Neural progenitor cell (in vitro differentiated cells): ENCODE data around the gene CREB3L2. TPM values are rescaled to one million over a fixed set of nuclear protein-coding genes. Genes with fewer than 3 reads are reported as not detected.

Experiments
- DNase-seq: peaks from one replicate; pipeline ENCODE4 v3.0.0-alpha.2; 2016; ENCODE audit warnings: low spot score
- H2AFZ ChIP-seq: fragments of 200-600 bp; sonication (generic); replicated peaks from 2 replicates; pipeline ENCODE4 v1.6.1; 2016; ENCODE audit warnings: antibody characterized with exemption
- H3F3A ChIP-seq: fragments of 200-600 bp; sonication (generic); 2 replicates; pipeline ENCODE4 v1.6.1; 2016; ENCODE audit warnings: antibody characterized with exemption, low read depth
- H3K27ac ChIP-seq: fragments of 200-600 bp; sonication (generic); 2 replicates; pipeline ENCODE4 v1.5.1; 2016; ENCODE audit warnings: mild to moderate bottlenecking
- H3K27me3 ChIP-seq: fragments of 200-600 bp; sonication (generic); 2 replicates; pipeline ENCODE4 v1.6.1; 2016; ENCODE audit warnings: mild to moderate bottlenecking, moderate library complexity
- H3K36me3 ChIP-seq: fragments of 200-600 bp; sonication (generic); 2 replicates; pipeline ENCODE4 v1.5.1; 2016
- H3K4me1 ChIP-seq: fragments of 200-600 bp; sonication (generic); 2 replicates; pipeline ENCODE4 v1.6.1; 2016; ENCODE audit warnings: mixed run types
- H3K4me2 ChIP-seq: fragments of 200-600 bp; sonication (generic); 2 replicates; pipeline ENCODE4 v1.6.1; 2016
- H3K4me3 ChIP-seq: fragments of 200-600 bp; sonication (generic); 2 replicates; pipeline ENCODE4 v1.5.1; 2016
- H3K79me2 ChIP-seq: fragments of 200-600 bp; sonication (generic); 2 replicates; pipeline ENCODE4 v1.6.1; 2016; ENCODE audit warnings: low read depth
- H3K9ac ChIP-seq: fragments of 200-600 bp; sonication (generic); 2 replicates; pipeline ENCODE4 v1.6.1; 2016
- H3K9me3 ChIP-seq: fragments of 200-600 bp; sonication (generic); 2 replicates; pipeline ENCODE4 v1.5.1; 2016; ENCODE audit warnings: low read depth
- H4K20me1 ChIP-seq: fragments of 200-600 bp; sonication (generic); 2 replicates; pipeline ENCODE4 v1.6.1; 2016; ENCODE audit warnings: low read depth
- H3K27ac Mint-ChIP-seq: 3 replicates; pipeline ENCODE4 v1.8.0; 2021; ENCODE audit warnings: mixed read lengths
- H3K27me3 Mint-ChIP-seq: 2 replicates; pipeline ENCODE4 v1.8.0; 2022; ENCODE audit warnings: low read depth, mild to moderate bottlenecking, inconsistent platforms, moderate library complexity, mixed read lengths; ENCODE audit not compliant: insufficient read depth
- H3K36me3 Mint-ChIP-seq: 3 replicates; pipeline ENCODE4 v1.8.0; 2021; ENCODE audit warnings: mixed read lengths
- H3K4me1 Mint-ChIP-seq: 3 replicates; pipeline ENCODE4 v1.8.0; 2021; ENCODE audit warnings: mixed read lengths
- H3K4me3 Mint-ChIP-seq: 3 replicates; pipeline ENCODE4 v1.8.0; 2021; ENCODE audit warnings: mild to moderate bottlenecking, moderate library complexity, mixed read lengths
- H3K9me3 Mint-ChIP-seq: 3 replicates; pipeline ENCODE4 v1.8.0; 2020; ENCODE audit warnings: mixed read lengths
- CTCF ChIP-seq: fragments of 200-600 bp; sonication (generic); IDR thresholded peaks from 2 replicates; pipeline ENCODE4 v1.5.1; 2017; ENCODE audit warnings: antibody characterized with exemption, mild to moderate bottlenecking
- EZH2 ChIP-seq: fragments of 200-600 bp; sonication (generic); IDR thresholded peaks from 2 replicates; pipeline ENCODE4 v1.6.1; 2017; ENCODE audit warnings: antibody characterized with exemption, mild to moderate bottlenecking, moderate library complexity
- EZH2phosphoT487 ChIP-seq: fragments of 200-600 bp; sonication (generic); IDR thresholded peaks from 2 replicates; pipeline ENCODE4 v1.6.1; 2017; ENCODE audit warnings: antibody characterized with exemption
- total RNA-seq: library from RNA; depleted of rRNA; stranded (reverse); fragments of >200 nt; gene quantifications from 2 replicates; pipeline ENCODE4 v1.2.3, GENCODE V29; 2015; ENCODE audit warnings: low replicate concordance

Gene CREB3L2
- total RNA-seq, 1 donor from 2014 or later: 9.9 TPM

GRCh38 chr7:137903382-137904169 is 98.3 kb downstream of the CREB3L2 start:
- H4K20me1 ChIP-seq: no peaks in the 10 kb centered on the region
- H2AFZ ChIP-seq: peak overlapping the region; percentile 46
- peaks cover 17% of the 10 kb centered on the region for H3F3A ChIP-seq
- no peaks in the 10 kb centered on the region for H3K9me3 Mint-ChIP-seq
- H3K27me3 Mint-ChIP-seq: peaks cover 2% of the 10 kb centered on the region
- H3K27ac ChIP-seq: no peak overlapping the region
- no peak for TF ChIP-seq EZH2
- no peak for TF ChIP-seq EZH2phosphoT487
- TF ChIP-seq CTCF: peak; percentile 90
- H3K36me3 Mint-ChIP-seq: peaks cover 43% of the 10 kb centered on the region
- H3K4me1 Mint-ChIP-seq: peaks cover 10% of the 10 kb centered on the region
- no peaks in the 10 kb centered on the region for H3K79me2 ChIP-seq
- no peaks in the 10 kb centered on the region for H3K27me3 ChIP-seq
- no peak overlapping the region for H3K4me3 Mint-ChIP-seq
- no peak overlapping the region for H3K9ac ChIP-seq
- DNase-seq: peak; percentile 83
- peak overlapping the region; percentile 27 for H3K27ac Mint-ChIP-seq
- H3K4me3 ChIP-seq: no peak overlapping the region
- H3K4me2 ChIP-seq: no peak overlapping the region
- H3K36me3 ChIP-seq: peaks cover 15% of the 10 kb centered on the region
- H3K9me3 ChIP-seq: no peaks in the 10 kb centered on the region
- H3K4me1 ChIP-seq: peaks cover 3% of the 10 kb centered on the region

DNA sequence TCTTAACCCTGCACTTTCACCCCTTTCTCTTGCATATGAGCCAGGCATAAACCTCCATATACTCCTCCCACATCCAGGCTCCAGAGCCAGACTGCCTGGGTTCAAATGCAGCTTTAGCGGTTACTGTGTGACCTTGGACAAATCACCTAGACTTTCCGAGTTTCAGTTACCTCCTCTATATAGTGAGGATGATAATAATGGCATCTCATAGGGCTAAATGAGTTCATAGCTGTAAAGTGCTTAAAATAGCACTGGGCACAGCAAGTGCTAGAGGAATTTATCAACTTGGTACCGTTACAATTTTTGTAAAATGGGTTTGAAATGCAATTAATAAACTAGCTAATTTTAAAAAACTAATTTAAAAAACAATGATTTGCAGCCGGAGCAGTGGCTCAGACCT is 101.7 kb downstream of the CREB3L2 start:
- no peaks in the 10 kb centered on the region for H3K79me2 ChIP-seq
- H3K4me3 Mint-ChIP-seq: no peak overlapping the region
- H3K27ac ChIP-seq: no peak overlapping the region
- H3K9ac ChIP-seq: no peak overlapping the region
- no peaks in the 10 kb centered on the region for H3K27me3 ChIP-seq
- no peak overlapping the region for H3K4me3 ChIP-seq
- peaks cover 12% of the 10 kb centered on the region for H3K4me1 Mint-ChIP-seq
- DNase-seq: no peak
- peaks cover 29% of the 10 kb centered on the region for H3K36me3 Mint-ChIP-seq
- H3K9me3 ChIP-seq: no peaks in the 10 kb centered on the region
- no peak overlapping the region for H2AFZ ChIP-seq
- peaks cover 5% of the 10 kb centered on the region for H3K27me3 Mint-ChIP-seq
- no peaks in the 10 kb centered on the region for H3K9me3 Mint-ChIP-seq
- TF ChIP-seq CTCF: no peak
- no peak for TF ChIP-seq EZH2phosphoT487
- no peak for TF ChIP-seq EZH2
- H3F3A ChIP-seq: peaks cover 17% of the 10 kb centered on the region
- H3K27ac Mint-ChIP-seq: no peak overlapping the region
- peaks cover 3% of the 10 kb centered on the region for H3K4me1 ChIP-seq
- H3K4me2 ChIP-seq: no peak overlapping the region
- no peaks in the 10 kb centered on the region for H3K36me3 ChIP-seq
- H4K20me1 ChIP-seq: no peaks in the 10 kb centered on the region

- H3K4me1 Mint-ChIP-seq: peaks cover 12% of the 10 kb centered on the region
- no peaks in the 10 kb centered on the region for H3K27me3 ChIP-seq
- H3K79me2 ChIP-seq: no peaks in the 10 kb centered on the region
- peaks cover 14% of the 10 kb centered on the region for H3F3A ChIP-seq
- H3K36me3 Mint-ChIP-seq: peaks cover 35% of the 10 kb centered on the region
- H4K20me1 ChIP-seq: no peaks in the 10 kb centered on the region
- peak overlapping the region; percentile 59 for H3K4me2 ChIP-seq
- no peak overlapping the region for H3K9ac ChIP-seq
- no peak overlapping the region for H3K27ac ChIP-seq
- H3K27ac Mint-ChIP-seq: no peak overlapping the region
- H3K4me3 ChIP-seq: no peak overlapping the region
- no peak overlapping the region for H3K4me3 Mint-ChIP-seq
- peak; percentile 95 for TF ChIP-seq CTCF
- TF ChIP-seq EZH2phosphoT487: no peak
- no peak for TF ChIP-seq EZH2
- peaks cover 5% of the 10 kb centered on the region for H3K27me3 Mint-ChIP-seq
- peaks cover 3% of the 10 kb centered on the region for H3K4me1 ChIP-seq
- peak; percentile 88 for DNase-seq
- H3K9me3 ChIP-seq: no peaks in the 10 kb centered on the region
- no peaks in the 10 kb centered on the region for H3K9me3 Mint-ChIP-seq
- H2AFZ ChIP-seq: peak overlapping the region; percentile 97
- no peaks in the 10 kb centered on the region for H3K36me3 ChIP-seq
Measured at GRCh38 chr7:137898839-137899721, 102.8 kb downstream of the CREB3L2 start.
